ENCODE measurements around the gene XAB2.

GRCh38 chr19:7617735-7618134, 11.6 kb downstream of the XAB2 start:
- no peak for TF ChIP-seq POLR2A (IDR thresholded peaks at IDR 0.05)
- no peak for TF ChIP-seq CTCF (IDR thresholded peaks at IDR 0.05)

Measured in uterus (tissue), 2 donors.